ENCODE measurements around the gene DNAJC18.
"Not testable (repeated sequence)": the region's sequence is repeated elsewhere in the genome, so short reads cannot be mapped to it uniquely, and the experiment has no call there.

DNAJC18 gene

GRCh38 chr5:139388198-139388821, 51.0 kb downstream of the DNAJC18 start:
- no peak for DNase-seq (ENCODE audit: low read depth in 2 of 2)

DNA sequence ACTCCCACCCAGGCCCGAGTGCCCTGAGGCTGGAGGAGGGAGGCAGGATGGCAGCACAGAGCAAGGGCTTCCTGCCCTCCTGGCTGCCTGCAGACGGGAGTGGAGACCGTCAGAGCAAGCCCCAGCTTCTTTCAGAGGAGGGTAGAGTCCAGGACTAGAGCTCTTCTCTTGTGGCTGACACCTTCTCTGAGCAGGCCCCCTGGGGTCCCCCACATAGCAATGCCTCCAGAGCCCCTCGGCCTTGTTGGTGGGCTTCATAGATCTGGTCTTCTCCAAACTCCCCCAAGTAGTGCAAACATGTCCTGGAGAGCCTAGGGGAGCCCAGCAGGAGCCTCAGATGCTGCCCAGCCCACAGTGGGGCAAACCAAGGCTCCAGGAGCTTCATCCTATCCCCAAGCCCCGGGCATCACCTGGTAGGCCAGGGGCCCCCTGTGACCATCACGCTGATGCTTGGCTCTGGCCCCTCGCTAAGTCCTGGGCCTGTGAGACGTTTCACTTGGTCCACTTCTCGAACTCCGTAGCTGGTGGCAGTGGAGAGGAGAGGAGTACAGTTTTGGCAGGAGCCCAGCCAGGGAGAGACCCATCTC, 51.6 kb downstream of the DNAJC18 start:
- DNase-seq (ENCODE audit: low read depth in 2 of 2) = no peak

GRCh38 chr5:139386956-139387355, 52.4 kb downstream of the DNAJC18 start:
- not testable (repeated sequence) for DNase-seq (ENCODE audit: low read depth in 2 of 2)

- DNase-seq (ENCODE audit: low read depth in 2 of 2) = no peak
These were observed 53.3 kb downstream of the DNAJC18 start for GRCh38 chr5:139386050-139386438.

DNA sequence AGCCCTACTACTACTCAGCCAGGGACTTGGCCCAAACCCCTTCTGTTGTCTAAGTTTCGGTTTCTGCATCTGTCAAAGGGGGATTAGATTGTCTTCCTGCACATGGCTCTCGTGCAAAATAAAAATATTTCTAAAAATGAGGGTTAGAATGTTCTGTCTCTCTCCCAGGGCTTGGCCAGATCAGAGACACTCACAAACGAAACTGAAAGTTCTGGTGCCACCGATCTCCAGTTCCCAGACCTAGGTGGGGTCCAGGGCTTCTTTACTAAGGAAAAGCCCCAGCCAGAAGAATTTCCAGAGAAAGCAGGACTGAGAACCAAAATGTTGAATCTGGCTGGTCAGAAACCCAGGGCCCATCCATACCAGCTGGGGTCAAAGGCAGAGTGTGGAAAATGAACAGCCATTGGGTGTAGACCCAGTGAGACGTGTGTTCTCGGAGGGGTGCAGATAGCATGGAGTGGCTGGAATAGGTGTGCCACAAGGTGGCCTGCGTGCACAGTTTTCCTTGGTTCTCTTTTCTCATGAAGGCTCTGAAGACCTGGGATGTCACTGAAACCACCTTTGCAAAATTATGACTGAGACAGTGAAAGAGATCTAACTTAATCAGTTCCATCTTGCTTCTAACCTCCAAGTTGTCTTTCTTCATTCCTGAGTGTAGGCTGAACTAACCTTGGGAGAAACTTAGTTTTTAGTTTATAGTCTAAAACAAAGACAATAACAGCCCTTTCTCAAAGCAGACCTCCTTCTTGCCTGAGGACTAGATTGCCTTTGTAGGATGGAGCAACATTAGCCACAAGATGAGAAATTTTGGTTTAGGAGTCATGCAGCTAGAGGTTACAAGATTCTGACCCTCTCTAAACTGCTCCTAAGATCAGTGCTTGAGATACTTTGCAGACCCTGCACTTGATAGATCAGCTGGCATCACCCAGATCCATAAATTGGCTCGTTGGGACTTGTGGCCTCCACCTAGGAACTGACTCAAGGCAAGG, 54.0 kb downstream of the DNAJC18 start:
- no peak for DNase-seq (ENCODE audit: low read depth in 2 of 2)

GRCh38 chr5:139384591-139385051, 54.7 kb downstream of the DNAJC18 start:
- DNase-seq (ENCODE audit: low read depth in 2 of 2) = no peak

DNA sequence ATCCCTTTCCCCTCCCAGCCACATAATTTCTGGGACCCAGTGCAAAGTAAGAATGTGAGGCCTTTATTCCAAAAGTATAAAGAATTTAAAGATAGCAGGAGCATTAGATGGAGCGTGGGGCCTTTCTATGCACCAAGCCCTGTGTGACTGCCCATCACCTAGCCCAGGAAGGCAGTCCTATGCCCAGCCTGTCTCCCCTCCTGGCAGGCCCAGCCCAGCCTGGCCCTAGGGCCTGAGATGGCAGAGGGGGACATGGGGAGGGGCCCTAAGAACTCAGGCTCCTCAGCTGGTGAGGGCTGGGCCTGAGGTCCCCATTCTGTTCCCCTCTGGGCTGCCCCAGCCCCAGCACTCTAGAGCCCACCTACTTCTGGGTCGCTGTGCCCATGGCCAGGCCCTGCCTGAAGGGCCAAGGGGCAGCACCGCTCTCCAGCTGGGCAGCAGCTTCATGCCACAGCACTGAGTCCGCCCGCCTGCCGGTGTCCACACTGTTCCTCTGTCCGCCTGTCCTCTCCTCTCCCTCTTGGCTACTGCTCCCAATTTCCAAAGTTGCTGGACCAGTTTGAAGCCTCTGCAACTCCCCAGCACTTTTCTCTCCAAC, 55.2 kb downstream of the DNAJC18 start:
- no peak for DNase-seq (ENCODE audit: low read depth in 2 of 2)

- no peak for DNase-seq (ENCODE audit: low read depth in 2 of 2)
These were observed 55.9 kb downstream of the DNAJC18 start, which contains the start of gene SLC23A1 for GRCh38 chr5:139383275-139383992. SLC23A1 (minus strand) TSS chr5:139383297; CDS start chr5:139383253, 44 bp downstream.

- DNase-seq (ENCODE audit: low read depth in 2 of 2) = no peak
These were observed 56.5 kb downstream of the DNAJC18 start for GRCh38 chr5:139382807-139383206.

DNA sequence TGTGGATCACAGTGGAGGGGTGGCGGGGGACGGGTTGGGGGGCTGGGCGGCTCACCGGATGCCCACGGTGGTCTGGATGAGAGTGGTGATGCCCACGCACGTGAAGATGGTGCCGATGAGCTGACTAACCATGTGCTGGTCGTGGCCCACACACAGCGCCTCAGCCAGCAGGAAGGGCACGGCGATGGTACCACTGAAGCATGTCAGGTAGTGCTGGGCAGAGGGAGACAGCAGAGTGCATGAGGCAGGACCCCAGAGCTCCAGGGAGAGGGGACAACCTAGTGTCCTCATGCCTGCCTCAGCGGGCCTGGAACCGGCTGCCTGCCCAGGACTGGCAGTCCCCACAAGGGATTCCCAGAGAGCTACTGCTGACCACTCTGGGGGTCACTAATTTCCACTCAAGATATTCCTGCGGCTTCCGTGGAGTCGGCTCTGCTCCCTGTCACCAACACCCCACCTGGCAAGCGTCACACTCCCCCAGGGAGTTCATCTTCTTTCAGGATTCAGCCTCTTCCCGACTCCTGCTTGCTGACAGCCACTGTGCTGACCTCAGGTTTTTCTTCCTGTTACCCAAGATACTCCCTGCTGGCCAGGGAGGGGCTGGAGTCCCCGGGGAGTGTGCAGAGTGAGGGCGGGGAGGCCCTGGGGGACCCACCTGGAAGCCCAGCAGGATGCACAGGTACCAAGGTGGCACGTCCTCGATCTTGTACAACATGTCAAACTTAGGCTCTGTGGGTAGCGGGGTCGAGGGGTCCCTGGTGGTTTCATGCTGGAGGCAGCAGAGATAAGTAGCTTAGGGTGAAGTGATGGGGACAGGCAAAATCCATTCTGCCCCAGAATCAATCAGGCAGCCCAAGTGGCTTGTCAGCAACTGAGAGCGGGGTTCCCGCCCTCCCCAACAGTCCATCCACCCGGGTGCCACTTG, 57.2 kb downstream of the DNAJC18 start:
- DNase-seq (ENCODE audit: low read depth in 2 of 2) = no peak

DNA sequence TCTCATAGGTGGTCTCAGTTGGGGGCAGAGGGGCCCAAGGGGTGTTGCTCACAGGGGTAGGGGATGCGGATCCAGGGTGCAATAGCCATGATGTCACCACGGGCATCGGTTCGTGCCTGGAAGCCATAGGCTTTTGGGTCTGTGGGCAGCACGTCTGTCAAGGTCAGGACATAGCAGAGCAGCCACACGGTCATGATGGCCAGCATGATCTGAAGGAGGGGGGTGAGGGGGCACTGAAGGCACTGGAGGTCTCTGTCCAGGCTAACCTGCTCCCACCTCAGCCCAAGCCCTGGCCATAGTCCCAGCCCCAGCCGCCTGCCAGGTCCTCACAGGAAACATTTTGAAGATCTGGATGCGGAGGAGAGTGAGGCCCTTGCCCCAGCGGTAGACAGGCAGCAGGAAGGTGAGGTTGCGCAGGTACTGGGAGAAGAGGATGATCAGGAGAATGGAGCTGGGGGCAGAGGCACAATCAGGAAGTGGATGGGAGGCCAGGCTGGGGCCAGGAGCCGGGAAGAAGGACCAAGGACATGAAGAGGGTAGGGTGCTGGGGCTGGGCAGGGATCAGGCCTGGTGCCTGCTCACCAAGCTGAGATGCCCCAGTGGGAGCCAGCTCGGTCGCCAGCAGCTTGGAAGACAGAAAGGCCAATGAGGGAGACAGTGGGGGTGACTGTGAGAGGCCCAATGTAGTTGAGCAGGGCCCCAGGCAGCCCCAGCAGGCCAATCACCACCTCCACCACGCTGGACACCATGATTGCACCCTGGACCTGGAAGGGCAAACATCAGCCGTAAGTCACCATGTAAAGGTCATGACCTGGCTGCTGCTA, 59.5 kb downstream of the DNAJC18 start:
- no peak for DNase-seq (ENCODE audit: low read depth in 2 of 2)

DNA sequence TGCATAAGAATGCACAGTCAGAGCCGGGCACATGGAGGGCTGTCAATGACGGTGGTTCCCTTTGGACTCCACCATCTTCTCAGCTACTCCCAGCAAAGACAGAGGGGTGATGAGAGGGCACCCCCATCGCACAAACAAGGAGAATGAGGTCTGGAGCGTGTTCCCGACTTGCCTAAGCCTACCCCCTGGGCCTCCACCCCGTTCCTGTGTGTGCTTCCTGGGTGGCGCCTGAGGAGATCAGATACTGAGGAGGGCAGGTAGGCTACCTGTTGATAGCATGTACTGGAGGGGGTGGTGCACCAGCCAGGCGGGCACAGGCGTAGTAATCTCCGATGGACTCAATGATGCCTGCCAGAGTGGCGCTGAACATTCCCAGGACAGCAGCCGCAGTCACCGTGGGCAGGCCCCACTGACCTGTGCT, 60.4 kb downstream of the DNAJC18 start:
- no peak for DNase-seq (ENCODE audit: low read depth in 2 of 2)

DNA sequence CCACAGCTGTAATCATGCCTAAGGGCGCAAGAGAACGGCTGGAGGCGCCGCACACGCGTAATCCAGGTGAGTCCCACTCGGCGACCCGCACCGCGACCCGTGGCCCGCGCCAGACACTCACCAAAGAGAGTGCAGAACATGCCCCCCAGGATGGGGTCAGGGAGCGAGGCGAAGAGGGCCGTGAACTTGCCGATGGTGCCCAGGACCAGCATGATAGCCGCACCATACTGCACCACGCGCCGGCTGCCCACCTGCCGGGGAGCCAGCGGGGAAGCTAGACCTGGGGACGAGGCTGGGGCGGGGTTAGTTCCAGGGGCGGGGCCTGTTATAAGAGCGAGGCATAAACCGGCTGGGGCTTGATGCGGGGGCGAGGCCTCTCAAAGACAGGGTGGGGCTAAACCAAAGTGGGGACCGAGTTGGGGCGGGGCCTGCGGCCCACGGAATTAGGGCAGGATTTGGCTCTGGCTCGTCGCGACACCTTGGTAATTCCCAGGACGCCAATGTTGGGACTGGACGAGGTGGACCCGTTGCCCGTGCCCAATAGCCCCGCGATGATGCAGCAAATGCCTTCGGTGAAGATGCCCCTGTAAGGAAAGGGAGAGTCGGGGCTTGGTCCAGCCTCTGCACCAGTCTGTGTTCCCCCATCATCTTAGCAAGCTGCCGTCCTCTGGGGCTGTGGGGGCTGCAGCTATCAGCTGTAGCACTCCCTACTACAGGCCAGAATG, 61.1 kb downstream of the DNAJC18 start:
- DNase-seq (ENCODE audit: low read depth in 2 of 2) = no peak

DNA sequence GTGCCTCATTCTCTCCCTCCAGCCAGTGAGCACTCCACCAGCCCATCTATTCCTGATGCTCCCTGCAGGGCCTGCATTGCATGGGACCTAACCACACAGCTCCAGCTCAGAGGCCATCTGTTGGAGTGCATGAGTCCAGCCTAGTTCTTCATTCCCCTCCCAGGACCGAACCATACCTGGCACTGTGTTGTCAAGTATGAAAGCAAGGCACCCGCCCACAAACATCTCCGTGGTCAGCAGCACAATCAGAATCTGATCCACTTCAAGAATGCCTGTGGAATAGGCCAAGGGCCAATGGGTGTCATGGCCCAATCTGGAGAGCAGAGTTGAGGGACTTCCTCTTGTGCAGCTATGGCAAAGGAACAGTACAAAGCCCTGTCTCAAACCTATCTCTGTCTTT, 62.1 kb downstream of the DNAJC18 start:
- DNase-seq (ENCODE audit: low read depth in 2 of 2) = no peak

GRCh38 chr5:139376364-139376763, 63.0 kb downstream of the DNAJC18 start:
- DNase-seq (ENCODE audit: low read depth in 2 of 2) = no peak

DNA sequence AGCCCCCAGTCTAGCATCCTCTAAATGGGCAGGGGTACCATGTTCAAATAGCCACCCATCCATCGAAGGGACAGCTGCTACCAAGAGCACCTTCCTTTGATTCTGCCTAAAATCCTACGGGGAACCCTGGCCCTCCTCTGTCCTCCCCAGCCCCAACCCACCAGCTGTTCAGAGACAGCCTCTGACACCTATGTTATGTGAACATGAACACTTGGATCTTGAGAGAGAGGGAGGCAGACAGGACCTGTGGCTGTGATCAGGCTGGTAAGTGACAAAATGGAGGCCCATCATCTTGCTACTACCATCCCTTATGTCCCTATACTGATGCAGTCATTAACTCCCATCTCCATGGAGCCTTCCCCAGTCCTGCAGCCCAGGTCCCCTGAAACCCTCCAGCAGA, 64.4 kb downstream of the DNAJC18 start:
- DNase-seq (ENCODE audit: low read depth in 2 of 2) = no peak

GRCh38 chr5:139371482-139372435, 67.6 kb downstream of the DNAJC18 start:
- DNase-seq (ENCODE audit: low read depth in 2 of 2) = no peak

- no peak for DNase-seq (ENCODE audit: low read depth in 2 of 2)
These were observed 70.1 kb downstream of the DNAJC18 start for GRCh38 chr5:139369181-139369580.
